HEK293 (cell line): ENCODE results near the gene UBAC2.

Experiments
- CTCF ChIP-seq: fragments of 450-650 bp; formaldehyde crosslinking; IDR thresholded peaks from 2 replicates; pipeline ENCODE4 v1.5.1; 2016; ENCODE audit warnings: missing biosample characterization, missing genetic modification characterization
- KLF10 ChIP-seq: fragments of 450-650 bp; IDR thresholded peaks from 2 replicates; pipeline ENCODE4 v1.5.1; 2018; ENCODE audit warnings: missing biosample characterization, mild to moderate bottlenecking, missing genetic modification characterization
- KLF9 ChIP-seq: fragments of 450-650 bp; formaldehyde crosslinking; IDR thresholded peaks from 2 replicates; pipeline ENCODE4 v1.5.1; 2016; ENCODE audit warnings: missing biosample characterization, missing genetic modification characterization, low read depth
- RBAK ChIP-seq: fragments of 450-650 bp; formaldehyde crosslinking; IDR thresholded peaks from 2 replicates; pipeline ENCODE4 v1.5.1; 2016; ENCODE audit warnings: missing biosample characterization, missing genetic modification characterization
- TCF7L2 ChIP-seq: IDR thresholded peaks from 2 replicates; pipeline ENCODE4 v1.6.1; 2011; ENCODE audit warnings: low read depth, mild to moderate bottlenecking, inconsistent platforms, low read length, moderate library complexity, borderline replicate concordance
- ZNF175 ChIP-seq: fragments of 450-650 bp; formaldehyde crosslinking; IDR thresholded peaks from 2 replicates; pipeline ENCODE4 v1.5.1; 2016; ENCODE audit warnings: missing biosample characterization, missing genetic modification characterization
- ZNF529 ChIP-seq: fragments of 450-650 bp; formaldehyde crosslinking; IDR thresholded peaks from 2 replicates; pipeline ENCODE4 v1.5.1; 2017; ENCODE audit warnings: missing genetic modification characterization, missing biosample characterization; ENCODE audit not compliant: insufficient replicate concordance
- ZNF596 ChIP-seq: fragments of 450-650 bp; IDR thresholded peaks from 2 replicates; pipeline ENCODE4 v1.5.0; 2018; ENCODE audit warnings: missing biosample characterization, mild to moderate bottlenecking, missing genetic modification characterization, moderate library complexity

GRCh38 chr13:99295488-99296252, 95.0 kb downstream of the UBAC2 start:
- TF ChIP-seq ZNF596 (tag by site-specific recombination) (no peak), KLF9 (tag by site-specific recombination) (no peak), TCF7L2 (no peak), ZNF175 (tag by site-specific recombination) (no peak), RBAK (tag by site-specific recombination) (no peak), ZNF529 (tag by site-specific recombination) (no peak), KLF10 (tag by site-specific recombination) (no peak), CTCF (tag by site-specific recombination) (no peak)
